NK-92 (cell line): ENCODE measurements around the gene PMS2.
"Not testable (repeated sequence)": the region's sequence is repeated elsewhere in the genome, so short reads cannot be mapped to it uniquely, and the experiment has no call there.

ENCODE experiments used
- DNase-seq: peaks from one replicate; lab custom pipeline; 2025; ENCODE audit not compliant: unreplicated experiment; lab: John Stamatoyannopoulos, UW

PMS2 gene

GRCh38 chr7:5924180-5924579 is 84.7 kb downstream of the PMS2 start:
- not testable (repeated sequence) for DNase-seq
